K562 (cell line): ENCODE data around the gene TMEM203.

ENCODE experiments used
- ATF3 ChIP-seq, 2 experiments: fragments of 450-650 bp in 1 of 2; sonication (generic) in 1 of 2; formaldehyde crosslinking in 1 of 2; IDR thresholded peaks in 1 of 2; conservative IDR thresholded peaks in 1 of 2; 2 replicates each; pipeline versions ENCODE4 v1.6.1 to v1.8.1; 2016 to 2023; ENCODE audit warnings: mild to moderate bottlenecking in 2 of 2, moderate library complexity in 2 of 2, inconsistent platforms in 1 of 2, missing genetic modification reagents in 1 of 2
- CBX5 ChIP-seq: IDR thresholded peaks from 2 replicates; pipeline ENCODE4 v1.6.1; 2014; ENCODE audit warnings: low read depth, borderline replicate concordance
- CEBPZ ChIP-seq: fragments of 150-350 bp; IDR thresholded peaks from 2 replicates; pipeline ENCODE4 v1.6.1; 2014; ENCODE audit warnings: low read depth, mild to moderate bottlenecking, low read length, borderline replicate concordance
- KLF1 ChIP-seq: fragments of 450-650 bp; IDR thresholded peaks from 2 replicates; pipeline ENCODE4 v1.6.1; 2016; ENCODE audit warnings: missing genetic modification characterization, missing compliant biosample characterization
- RAD21 ChIP-seq, 2 experiments: fragments of 250-450 bp in 1 of 2; fragments of 450-650 bp in 1 of 2; sonication (Bioruptor Pico) in 1 of 2; formaldehyde crosslinking in 1 of 2; IDR thresholded peaks in 1 of 2; conservative IDR thresholded peaks in 1 of 2; 2 replicates each; pipeline versions ENCODE4 v1.4.0 to v1.8.0; 2020 to 2022; ENCODE audit warnings: mild to moderate bottlenecking in 2 of 2, moderate library complexity in 1 of 2
- TAF1 ChIP-seq: IDR thresholded peaks from 2 replicates; pipeline ENCODE4 v1.6.1; 2011; ENCODE audit warnings: mild to moderate bottlenecking, low read length, moderate library complexity; ENCODE audit not compliant: insufficient read depth, control insufficient read depth, severe bottlenecking; ENCODE audit errors: extremely low read depth
- TF ChIP-seq, protein P1 (sequence below): fragments of 250-450 bp; sonication (Bioruptor Pico); IDR thresholded peaks from 2 replicates; pipeline ENCODE4 v1.5.0; 2020; ENCODE audit warnings: mild to moderate bottlenecking

GRCh38 chr9:137172901-137173795, 32.3 kb downstream of the TMEM203 start:
- no peak for TF ChIP-seq KLF1 (tag)
- no peak for TF ChIP-seq RAD21 (CRISPR knock-in tag; conservative IDR thresholded peaks at IDR 0.05 in 1 of 2, IDR thresholded peaks at IDR 0.05 in 1 of 2)
- no peak for TF ChIP-seq CEBPZ
- no peak for TF ChIP-seq CBX5
- TF ChIP-seq TAF1 = no peak
- no peak for TF ChIP-seq ATF3 (IDR thresholded peaks at IDR 0.05)
- TF ChIP-seq ATF3 (CRISPR knock-in tag; conservative IDR thresholded peaks at IDR 0.05) = no peak
- TF ChIP-seq, protein P1, sequence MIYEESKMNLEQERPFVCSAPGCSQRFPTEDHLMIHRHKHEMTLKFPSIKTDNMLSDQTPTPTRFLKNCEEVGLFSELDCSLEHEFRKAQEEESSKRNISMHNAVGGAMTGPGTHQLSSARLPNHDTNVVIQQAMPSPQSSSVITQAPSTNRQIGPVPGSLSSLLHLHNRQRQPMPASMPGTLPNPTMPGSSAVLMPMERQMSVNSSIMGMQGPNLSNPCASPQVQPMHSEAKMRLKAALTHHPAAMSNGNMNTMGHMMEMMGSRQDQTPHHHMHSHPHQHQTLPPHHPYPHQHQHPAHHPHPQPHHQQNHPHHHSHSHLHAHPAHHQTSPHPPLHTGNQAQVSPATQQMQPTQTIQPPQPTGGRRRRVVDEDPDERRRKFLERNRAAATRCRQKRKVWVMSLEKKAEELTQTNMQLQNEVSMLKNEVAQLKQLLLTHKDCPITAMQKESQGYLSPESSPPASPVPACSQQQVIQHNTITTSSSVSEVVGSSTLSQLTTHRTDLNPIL (CRISPR knock-in tag) = no peak
